NB4 (cell line): ENCODE results near the gene IRF2BP2.

Experiments
- DNase-seq: peaks from one replicate; pipeline ENCODE4 v3.0.0; 2010; ENCODE audit warnings: low read depth
- H3K4me3 ChIP-seq: one replicate; pipeline ENCODE4 v1.5.1; 2011; ENCODE audit warnings: mild to moderate bottlenecking, low read depth, low read length, moderate library complexity
- MYC ChIP-seq: IDR thresholded peaks from 2 replicates; pipeline ENCODE4 v1.6.1; 2011; ENCODE audit warnings: low read depth, low read length
- POLR2A ChIP-seq: IDR thresholded peaks from 2 replicates; pipeline ENCODE4 v1.6.1; 2011; ENCODE audit warnings: mild to moderate bottlenecking; ENCODE audit not compliant: insufficient read length; ENCODE audit errors: extremely low read depth
- TF ChIP-seq, protein P1 (sequence below): IDR thresholded peaks from 2 replicates; pipeline ENCODE4 v1.6.1; 2011; ENCODE audit warnings: low read depth, low read length
- TF ChIP-seq, protein P2 (sequence below): IDR thresholded peaks from one replicate; pipeline ENCODE4 v1.5.1; 2012; ENCODE audit warnings: low read depth, low read length

Gene IRF2BP2

DNA sequence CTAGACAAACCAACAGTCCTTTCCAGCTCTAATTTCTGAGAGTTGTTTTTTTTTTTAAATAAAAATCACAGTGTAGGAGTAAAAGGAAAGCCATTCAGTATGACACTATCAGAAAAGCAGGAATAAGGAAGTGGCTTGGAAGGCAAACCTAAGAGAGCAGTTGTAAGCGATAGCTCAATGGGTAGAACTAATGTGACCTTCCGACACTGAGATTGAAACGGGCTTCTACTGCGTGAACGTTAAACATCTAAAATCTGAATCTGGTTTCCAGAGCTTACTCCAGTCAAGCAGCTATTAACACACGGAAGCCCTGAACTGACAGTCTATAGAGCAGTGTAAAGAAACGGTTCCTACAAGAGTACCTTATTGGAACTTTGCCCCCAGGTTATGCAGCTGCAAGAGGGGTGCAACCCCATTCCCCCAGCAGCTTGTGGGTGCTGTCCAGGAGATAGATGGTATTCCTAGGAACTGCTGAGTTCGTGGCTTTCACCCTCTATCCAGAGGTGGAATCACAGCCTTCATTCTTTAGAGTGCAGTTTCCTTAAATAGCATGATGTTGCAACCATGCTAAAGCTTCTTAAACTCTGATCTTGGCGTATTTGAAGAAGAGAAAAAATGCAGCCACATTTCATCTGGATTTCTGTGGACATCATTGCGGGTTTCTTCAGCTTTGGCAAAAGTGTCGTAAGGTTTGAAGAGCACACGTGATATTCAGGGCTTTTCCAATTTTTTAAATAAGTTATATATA, 3.3 kb upstream of the IRF2BP2 start:
- TF ChIP-seq, protein P1, sequence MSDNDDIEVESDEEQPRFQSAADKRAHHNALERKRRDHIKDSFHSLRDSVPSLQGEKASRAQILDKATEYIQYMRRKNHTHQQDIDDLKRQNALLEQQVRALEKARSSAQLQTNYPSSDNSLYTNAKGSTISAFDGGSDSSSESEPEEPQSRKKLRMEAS = peak; percentile 49; the same call in 1 of the 2 replicates
- TF ChIP-seq POLR2A (no peak), MYC (peak; percentile 27; the same call in 1 of the 2 replicates)
- TF ChIP-seq, protein P2, sequence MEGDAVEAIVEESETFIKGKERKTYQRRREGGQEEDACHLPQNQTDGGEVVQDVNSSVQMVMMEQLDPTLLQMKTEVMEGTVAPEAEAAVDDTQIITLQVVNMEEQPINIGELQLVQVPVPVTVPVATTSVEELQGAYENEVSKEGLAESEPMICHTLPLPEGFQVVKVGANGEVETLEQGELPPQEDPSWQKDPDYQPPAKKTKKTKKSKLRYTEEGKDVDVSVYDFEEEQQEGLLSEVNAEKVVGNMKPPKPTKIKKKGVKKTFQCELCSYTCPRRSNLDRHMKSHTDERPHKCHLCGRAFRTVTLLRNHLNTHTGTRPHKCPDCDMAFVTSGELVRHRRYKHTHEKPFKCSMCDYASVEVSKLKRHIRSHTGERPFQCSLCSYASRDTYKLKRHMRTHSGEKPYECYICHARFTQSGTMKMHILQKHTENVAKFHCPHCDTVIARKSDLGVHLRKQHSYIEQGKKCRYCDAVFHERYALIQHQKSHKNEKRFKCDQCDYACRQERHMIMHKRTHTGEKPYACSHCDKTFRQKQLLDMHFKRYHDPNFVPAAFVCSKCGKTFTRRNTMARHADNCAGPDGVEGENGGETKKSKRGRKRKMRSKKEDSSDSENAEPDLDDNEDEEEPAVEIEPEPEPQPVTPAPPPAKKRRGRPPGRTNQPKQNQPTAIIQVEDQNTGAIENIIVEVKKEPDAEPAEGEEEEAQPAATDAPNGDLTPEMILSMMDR = no peak
- peak overlapping the region; percentile 53 for H3K4me3 ChIP-seq
- DNase-seq = peak; percentile 74

DNA sequence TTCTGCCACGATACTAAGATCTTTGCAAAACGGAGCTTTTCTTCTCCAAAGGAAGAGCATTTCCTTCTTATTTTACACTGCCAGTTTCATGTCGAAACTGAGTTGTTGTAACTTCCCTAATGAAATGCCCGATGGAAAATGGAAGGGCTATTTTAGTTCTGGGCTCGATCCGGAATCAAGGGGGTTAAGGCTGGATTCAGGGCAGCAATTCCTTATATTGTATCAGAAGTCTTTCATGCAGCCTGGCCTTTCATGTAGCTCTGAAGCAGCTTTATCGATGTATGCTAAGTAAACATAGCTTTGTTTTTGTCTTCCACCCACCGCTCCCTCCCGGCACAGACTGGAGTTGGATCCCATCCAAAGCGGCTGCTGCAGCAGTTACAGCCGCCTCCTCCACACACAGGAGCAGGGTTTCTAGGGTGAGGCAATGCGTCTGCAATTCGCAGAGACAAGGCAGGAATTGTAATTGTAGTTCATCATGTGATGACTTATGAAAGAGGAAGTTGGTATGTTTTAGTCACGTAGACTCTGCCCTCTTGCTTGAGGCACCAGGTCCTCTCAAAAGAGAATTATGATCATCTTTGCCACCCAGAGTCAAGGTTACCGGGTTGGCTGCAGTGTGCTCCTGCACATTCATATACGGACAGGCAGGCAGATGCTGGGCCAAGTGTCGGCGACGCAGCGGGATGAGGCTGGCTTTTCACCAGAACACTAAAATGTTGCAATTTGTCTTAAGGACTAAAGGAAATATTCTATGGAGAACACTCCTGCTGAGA, 2.6 kb upstream of the IRF2BP2 start:
- TF ChIP-seq MYC (peak; percentile 76), POLR2A (peak; percentile 64)
- TF ChIP-seq, protein P2 = no peak
- TF ChIP-seq, protein P1 = peak; percentile 81
- peak; percentile 98 for DNase-seq
- H3K4me3 ChIP-seq = peak overlapping the region; percentile 56

DNA sequence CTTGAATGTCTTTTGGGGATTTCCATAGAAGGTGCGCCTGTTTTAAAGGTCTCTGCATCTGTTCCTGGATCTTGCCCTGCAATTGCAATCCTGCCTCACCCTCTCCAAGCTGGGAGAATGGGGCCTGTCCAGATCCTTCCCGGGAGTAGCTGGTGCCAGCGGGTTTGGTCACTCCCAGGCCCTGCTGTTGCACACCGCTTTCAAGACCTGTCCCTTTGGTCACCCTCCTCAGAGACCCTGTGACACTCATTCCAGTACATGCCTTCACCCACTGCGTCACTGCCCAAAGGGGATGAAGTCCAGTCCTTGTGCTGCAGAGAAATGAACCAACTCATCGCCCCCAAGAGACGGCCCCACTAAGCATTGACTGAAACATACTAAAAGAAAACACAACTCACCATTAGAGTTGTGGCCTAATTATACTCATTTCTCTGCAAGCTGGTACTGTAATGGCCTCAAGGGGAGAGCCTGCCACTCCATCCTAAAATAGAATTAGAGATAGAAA, 1.9 kb upstream of the IRF2BP2 start:
- DNase-seq = peak; percentile 60
- TF ChIP-seq POLR2A (no peak), MYC (no peak)
- TF ChIP-seq, protein P1 = no peak
- TF ChIP-seq, protein P2 = no peak
- H3K4me3 ChIP-seq = peak overlapping the region; percentile 56

DNA sequence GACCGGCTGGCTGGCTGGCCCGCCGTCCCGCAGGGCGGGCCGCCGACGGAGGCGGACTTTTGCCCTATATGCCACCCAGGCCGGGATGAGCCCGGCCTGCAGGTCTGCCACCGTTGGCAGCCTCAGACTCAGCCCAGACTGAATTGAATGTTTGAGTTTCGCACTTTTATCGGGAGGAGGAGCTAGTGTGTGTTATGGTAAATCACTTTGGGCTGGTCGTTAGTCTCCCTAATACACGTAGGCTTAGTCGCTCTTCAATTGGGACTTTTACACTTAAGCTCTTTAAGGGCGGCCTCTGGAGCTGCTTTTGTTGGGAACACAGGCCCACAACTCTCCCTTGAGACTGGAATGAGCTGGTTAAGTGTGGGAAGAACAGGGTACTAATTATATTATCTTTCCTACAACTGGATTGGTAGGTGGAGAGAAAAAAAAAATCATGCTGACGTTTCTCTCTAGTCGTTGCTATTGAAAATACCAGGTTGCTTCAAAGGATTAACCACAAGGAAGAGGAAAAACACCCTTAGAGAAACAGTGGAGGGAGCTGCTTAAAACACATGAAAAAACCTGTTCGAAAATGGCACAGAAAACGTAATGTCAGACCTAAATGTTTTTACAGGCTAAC, 1.4 kb upstream of the IRF2BP2 start:
- DNase-seq = peak; percentile 94
- TF ChIP-seq MYC (no peak), POLR2A (no peak)
- TF ChIP-seq, protein P2 = no peak
- TF ChIP-seq, protein P1 = 0 out of 2 replicates have a peak, but pooled peaks have one; percentile 1
- H3K4me3 ChIP-seq = peak overlapping the region; percentile 56

DNA sequence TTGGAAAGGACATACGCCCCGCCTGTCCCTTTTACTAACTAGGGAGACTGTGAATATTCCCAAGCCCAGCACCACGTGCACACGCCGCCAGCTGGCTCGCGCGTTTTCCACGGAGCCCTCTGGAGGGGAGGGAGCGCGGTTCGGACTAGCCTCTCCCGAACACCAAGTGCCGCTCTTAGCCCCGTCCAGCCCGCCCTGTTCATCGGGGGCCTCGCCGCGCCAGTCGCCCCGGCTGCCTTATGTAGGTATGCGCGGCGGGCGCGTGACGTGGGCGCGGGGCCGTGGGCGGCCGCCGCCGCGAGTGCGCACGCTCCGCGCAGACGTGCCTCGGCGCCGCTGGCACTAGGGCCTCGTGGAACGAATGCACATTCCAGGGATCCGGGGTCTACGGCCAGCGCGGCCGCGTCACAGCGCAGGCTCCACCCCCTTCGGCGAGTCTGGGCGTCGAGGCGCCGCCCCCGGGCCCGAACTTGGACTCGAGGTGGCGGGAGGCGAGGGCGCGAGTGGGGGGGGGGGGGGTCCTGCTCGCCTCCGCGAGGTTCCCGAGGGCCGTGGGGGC, 767 bp upstream of the IRF2BP2 start:
- TF ChIP-seq, protein P2 = no peak
- TF ChIP-seq POLR2A (peak; percentile 79), MYC (peak; percentile 58)
- TF ChIP-seq, protein P1 = peak; percentile 73
- peak; percentile 95 for DNase-seq
- H3K4me3 ChIP-seq = peak overlapping the region; percentile 87
